GM18498 (cell line): ENCODE data around the gene HOXB7.

Source experiments
- ATAC-seq: cut with Tn5 transposase; IDR thresholded peaks from one replicate; pipeline ENCODE4 v1.9.1; 2021; ENCODE audit warnings: mild to moderate bottlenecking, moderate library complexity; ENCODE audit not compliant: unreplicated experiment

Gene HOXB7

DNA sequence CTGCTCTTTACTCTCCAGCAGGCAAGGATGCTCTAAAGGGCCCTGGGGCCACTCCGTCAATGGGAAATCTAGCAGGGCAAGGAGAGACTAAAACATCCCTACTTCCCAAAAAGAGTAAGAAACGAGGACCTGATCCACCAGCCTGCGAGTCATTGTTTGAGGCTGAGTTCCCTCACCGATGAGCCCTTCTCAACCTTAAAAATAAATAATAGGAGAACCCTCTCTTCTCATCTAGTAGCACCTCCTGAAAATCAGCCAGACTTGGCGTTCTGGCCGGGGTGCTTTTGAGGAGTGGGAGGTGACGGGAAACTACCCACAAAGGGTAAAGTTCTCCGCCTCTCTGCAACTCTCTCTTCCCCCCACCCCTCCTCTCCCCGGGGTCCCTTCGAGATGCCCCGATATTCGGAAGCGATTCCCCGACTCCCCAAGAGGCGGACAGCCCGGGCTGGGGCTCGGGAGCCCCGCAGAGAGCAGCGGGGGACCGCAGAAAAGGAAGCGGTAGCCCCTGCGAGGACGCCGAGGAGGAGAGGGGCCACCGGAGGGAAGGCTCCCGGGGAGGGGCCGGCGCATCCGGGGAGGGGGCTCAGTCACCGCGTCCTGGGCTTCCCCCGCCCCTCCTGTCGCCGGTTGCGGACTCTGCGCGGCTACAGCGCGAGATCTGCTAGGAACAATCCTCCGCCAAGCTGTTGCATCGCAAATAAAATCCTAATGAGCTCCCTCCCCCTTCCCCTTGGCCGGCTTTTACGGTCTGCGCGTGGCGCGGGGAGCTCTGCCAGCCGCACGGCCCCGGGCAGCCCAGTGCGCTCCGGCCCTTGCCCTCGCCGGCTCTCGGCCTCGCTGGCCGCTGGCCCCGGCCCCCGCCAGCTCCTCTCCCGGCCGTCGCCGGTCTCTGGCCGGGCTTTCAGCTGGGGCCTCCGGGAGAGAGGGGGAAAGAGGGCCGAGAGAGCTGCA lies 14.0 kb upstream of the HOXB7 start:
- ATAC-seq = no peak

DNA sequence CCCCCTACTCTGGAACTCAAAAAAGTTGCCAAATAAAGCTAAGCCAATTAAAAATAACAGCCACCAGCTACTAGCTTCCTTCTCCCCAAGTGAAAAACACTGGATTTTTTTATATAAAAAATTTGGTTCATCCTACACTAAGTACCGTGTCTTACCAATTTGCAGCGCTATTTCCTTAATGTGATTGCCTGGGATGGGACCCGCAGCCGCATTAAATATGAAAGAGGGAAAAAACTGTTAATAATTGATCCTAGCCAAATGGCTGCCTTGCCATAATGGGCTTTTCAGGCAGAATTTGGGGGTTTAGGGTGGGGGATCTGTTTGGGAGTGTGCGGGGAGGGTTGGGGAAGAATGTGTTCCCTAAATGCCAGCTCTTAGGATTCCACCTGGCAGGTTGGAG lies 13.3 kb upstream of the HOXB7 start:
- no peak for ATAC-seq

DNA sequence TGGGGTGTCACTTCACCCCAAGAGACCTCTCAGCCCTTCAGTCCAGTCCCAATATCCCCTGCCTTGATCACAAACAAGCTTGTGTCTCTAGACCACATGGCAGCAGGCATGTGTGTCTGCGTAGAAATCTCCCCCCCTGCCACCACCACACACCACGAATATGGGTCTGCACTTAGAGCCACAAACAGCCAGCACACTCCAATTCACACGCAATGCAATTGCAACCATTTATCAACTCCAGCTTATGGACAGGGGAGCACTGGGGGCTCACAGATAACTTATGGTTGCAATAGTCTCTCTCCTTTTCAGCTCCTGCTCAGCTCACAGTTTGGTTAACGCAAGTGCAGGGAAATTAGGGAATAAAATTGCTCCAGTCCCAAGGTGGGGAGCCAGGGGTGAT lies 12.8 kb upstream of the HOXB7 start:
- no peak for ATAC-seq

DNA sequence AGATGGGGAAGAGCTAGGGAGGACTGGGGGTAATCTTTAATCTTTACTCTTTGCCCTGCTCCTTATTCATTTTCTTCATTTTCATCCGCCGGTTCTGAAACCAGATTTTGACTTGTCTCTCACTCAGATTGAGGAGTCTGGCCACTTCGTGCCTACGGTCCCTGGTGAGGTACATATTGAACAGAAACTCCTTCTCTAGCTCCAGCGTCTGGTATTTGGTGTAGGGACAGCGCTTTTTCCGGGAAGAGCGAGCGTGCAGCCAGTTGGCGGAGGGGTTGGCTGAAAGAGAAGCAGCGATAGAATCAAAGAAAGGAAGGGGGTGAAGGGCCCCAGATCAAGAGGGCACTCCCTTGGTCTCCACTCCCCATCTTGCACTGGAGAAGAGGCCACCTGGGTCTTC lies 12.0 kb upstream of the HOXB7 start:
- ATAC-seq = no peak

DNA sequence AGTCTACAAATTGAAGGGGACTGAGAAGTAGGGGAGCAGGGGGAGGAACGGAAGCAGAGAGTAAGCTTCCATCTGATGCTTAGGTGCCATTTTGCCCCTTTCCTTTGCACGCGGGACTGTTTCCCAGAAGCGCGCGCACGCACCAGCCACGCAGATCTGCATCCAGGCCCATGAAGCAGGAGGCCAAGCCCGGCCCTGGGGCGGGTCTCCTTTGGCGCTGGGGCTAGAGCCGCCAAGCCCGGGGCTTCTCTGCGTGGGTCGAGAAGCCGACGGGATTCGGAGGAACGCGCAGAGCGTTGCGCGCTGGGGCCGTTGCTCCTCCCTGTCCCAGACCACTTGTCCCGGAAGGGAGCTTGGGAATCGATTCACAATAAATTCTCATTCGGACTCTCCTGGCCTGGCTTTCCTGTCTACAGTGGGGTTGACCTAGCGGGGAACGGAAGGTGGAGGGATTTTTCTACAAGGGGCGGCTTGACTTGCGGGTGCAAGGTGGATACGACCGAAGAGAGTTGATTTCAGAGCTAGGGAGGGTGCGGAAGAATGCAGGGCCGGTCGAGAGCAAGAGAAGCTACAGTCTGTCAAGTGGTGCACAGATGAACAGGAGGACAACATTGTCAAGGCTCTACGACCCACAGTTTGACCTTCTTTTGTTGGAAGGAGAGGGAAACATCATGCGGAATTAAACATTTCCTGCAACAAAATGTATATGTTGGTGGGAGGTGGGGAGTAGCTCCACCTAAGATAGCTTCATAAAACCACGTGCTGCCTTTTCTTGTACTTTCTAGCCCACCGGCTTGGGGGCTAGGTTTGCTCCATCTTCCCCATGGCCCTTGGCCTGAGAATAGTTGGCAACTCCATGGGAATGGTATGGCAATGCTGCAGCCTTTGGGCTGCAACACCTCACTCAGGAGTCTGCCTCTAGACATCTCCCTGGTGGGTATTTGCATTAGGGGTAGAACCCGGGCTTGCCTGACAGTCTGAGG lies 10.9 kb upstream of the HOXB7 start:
- no peak for ATAC-seq

DNA sequence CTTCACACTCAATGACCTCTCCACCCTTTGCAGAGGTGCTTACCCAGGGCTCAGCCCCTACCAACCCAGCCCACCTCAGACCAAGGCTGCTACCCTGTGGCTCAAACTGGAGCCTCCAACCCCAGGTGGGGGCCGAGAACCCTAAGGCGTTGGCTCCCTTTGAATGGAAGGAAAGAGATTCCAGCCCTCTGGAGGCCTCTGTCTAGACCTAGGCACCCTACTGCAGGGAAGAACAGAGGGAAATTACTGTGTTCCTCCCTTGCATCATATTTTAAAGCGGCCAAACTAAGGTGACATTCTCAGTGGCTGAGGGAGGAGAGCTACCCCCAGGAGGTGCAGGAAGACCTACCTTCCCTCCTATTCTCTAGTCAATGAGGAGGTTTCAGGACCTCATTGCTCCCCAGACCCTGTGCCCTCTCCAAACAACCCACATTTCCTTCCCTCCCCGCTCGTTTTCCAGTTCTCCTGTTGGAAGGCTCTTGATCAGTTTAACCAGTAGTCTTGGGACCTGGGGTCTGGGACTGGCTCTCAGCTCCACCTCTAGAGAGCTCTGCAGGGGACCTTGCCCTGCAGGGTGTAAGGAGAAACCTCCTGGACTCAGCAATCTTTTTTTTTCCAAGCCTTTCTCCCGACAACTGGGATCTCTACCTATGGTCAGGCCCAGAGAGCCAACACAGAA lies 9.8 kb upstream of the HOXB7 start:
- no peak for ATAC-seq

DNA sequence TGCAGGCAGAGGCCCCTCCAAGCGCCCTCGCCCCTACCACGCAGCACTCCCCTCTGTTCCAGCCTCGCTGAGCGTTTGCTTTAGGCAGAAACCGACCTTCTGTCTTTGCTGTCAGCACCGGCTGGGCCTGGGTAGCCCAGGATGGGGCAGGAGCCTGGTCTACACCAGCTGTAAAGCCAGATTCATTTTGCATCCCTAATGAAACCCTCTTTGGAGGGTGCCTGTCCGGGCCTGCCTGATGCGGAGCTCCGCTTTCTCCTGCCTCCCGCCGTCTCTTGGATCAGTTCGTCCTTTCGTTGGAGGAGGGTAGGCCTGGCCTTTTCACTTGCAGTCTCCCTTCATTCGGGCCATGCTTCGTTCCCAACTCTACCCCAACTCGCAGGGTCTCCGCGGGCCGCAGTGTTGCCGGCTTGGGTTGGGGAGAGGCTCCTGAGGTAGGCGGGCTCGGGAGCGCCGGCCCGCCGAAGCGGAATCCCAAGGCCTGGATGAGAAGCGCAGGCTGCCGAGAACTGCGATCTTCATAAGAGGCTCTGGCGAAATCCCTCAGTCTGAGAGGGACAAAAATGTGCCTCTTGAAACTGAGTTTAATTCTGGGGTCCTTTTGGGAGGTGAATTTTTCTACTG lies 9.1 kb upstream of the HOXB7 start:
- ATAC-seq = no peak

DNA sequence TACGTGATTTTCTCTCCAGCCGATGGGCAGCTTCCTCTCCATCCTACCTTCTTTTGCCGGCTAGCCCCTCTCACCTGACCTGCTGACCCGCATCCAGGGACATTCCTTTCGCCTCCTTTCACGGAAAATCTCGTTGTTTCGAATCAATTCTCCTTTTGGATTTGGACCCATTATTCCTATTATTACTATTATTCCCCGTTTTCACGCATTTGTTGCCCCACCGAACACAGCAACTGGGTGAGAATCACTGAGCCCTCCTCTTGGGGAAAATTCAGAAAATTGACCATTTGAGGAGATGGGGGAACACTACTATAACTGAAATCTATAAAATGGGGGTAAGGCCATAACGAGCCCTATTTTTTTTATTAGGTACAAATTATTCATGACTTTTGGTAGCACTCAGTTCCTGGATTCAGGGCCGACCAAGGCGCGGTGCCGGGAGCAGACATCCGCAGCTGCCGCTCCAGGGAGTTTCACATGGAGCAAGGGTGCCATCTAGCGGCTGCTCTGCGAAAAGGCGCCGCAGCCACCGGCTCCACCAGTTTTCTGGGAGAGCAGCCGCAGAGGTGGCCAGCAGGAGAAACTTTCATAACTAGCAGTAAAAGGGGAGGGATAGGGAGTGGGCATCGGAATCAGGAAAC lies 7.6 kb upstream of the HOXB7 start:
- ATAC-seq = no peak

DNA sequence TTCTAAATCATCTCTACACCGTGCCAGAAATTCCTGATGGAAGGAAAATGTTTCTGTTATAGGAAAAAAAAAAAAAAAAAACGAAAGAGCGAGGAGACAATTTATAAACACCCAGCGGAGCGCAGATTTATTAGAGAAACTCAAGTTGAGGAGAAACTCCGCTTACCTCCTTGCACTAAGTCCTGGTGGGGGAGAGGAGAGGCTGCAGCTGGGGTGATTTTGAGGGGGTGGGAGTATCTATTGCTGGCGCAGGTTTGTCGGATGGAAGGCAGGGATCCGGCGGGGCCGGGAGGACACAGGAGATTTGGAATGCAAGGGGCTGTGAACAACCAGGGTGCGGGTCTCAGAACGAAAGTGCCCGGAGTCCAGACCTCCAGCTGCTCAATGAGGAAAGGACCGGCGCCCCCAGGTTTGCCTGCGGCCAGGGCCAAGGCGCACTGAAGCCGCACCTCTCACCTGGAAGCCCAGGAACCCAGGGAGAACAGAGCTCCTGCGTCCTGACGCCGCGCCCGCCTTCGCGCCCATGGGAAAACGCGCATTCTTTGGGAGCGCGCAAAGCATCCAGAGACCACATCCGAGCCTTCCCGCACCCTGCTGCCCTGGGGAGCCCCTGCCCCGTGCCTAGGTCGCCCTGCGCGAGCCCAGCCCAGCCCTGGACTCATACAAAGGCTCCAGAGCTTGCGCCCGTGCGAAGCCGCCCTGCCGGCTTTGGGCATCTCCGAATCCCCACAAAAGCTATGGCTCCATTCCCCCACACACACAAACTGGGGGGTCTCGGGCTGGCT lies 6.8 kb upstream of the HOXB7 start:
- no peak for ATAC-seq

DNA sequence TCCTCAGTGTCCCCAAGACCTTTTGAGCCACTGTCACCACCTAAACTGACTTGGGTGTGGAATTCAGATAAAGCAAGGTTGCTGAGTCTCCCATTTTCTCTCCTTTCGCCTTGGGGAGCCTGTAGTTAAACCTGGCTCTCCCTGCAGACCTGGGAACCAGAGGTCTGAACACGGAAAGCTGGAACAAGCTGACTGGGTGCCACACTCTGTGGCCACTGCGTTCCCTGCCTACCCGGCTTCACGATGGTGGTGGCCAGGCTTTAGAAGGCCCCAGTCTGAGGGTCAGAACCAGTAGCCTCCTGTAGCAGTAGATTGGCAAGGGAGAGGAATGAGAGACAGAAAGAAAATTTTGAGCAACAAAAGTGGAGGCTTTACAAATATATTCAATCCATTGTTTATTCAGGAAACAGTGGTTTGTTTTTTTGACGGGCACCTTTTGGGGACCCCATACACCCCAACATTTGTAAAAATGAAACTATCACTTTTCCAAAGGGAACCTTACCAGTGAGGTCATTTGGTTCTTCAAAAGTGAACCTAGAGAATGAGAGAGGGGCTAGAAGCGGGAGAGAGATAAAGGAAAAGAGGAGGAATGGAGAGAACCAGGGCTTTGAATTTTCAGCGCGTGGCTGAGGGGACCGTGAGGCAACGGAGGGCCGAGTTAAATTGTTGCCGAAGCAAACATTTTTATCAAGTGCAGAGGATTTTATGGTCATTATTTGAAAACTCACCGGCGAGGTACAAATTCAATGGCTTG lies 6.1 kb upstream of the HOXB7 start:
- no peak for ATAC-seq

DNA sequence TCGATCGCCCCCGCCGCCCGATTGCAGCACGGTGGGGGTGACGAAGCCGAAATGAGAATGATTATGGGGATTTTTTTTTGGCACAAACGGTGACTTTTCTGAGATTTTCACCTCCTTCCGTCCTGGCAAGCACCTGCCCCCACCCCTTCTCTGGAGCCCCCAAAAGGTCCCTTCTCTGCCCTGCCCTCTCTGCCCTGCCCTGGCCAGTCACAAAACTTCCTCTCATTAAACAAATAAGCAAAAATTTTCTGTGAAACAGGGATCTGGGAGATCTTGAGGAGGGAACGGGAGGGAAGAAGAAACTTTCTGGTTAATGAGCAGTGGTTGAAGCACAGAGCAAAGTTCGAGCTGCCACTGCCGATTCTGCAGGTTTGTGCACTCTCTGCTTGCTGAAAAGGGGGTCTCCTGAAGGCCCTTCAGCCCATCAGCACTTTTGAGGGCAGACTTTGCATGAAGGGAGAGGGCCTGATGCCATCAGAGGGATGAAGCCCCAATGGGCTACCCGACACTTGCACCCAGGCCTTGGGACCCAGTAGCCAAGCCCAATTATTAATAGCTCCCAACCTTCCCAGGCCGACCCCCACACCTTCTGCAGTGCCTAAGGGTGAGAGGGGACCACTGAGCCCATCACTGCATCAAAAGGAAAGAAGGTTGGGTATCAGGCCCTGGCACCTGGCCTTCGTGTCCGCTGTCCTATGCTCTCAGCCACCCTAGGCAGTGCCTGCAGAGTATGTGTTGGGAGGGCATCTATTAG lies 5.3 kb upstream of the HOXB7 start:
- ATAC-seq = no peak

DNA sequence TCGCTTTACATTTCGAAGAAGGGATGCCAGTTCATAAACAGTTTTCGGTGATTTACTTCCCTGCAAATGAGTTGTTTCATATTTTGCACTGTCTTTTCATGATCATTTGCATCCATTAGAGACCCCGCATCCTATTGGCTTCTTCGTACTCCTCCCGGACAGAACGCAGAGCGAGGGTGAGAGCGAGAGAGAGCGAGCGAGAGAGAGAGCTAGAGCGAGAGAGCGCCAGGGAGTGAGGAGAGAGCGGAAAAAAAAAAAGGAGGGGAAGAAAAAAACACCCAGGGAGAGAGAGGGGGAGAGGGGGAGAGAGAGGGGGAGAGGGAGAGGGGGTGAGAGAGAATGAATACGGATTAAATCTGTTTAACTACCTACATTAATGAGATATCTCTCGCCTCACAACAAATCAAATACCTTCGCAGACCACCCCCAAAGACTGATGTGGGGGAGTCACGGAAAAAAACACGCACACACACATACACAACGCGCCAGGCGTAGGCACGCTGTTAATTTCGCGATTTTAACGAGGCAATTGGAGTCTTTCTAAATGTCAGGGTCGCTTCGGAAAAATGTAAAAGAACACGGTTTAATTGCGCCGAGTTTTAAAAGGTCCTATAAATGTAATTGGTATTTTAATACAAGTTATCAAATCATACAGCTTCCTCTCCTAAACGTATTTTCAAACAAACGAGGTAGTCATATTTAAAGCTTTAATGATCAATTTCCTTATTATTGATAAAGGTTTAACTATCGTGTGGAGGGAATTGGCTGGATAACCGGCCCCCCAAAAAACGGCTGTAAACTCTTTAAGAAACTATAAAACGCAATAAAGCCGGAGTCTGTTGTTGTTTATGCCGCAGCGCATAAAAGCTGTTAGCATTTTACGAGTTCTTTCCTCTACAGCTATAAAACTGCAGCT lies 4.5 kb upstream of the HOXB7 start, which contains the start of gene HOXB8:
Gene HOXB8, minus strand, starts transcription at position 246 of the 916 bp plus-strand sequence. CDS start 588 bp downstream, outside the sequence.
- ATAC-seq = no peak

DNA sequence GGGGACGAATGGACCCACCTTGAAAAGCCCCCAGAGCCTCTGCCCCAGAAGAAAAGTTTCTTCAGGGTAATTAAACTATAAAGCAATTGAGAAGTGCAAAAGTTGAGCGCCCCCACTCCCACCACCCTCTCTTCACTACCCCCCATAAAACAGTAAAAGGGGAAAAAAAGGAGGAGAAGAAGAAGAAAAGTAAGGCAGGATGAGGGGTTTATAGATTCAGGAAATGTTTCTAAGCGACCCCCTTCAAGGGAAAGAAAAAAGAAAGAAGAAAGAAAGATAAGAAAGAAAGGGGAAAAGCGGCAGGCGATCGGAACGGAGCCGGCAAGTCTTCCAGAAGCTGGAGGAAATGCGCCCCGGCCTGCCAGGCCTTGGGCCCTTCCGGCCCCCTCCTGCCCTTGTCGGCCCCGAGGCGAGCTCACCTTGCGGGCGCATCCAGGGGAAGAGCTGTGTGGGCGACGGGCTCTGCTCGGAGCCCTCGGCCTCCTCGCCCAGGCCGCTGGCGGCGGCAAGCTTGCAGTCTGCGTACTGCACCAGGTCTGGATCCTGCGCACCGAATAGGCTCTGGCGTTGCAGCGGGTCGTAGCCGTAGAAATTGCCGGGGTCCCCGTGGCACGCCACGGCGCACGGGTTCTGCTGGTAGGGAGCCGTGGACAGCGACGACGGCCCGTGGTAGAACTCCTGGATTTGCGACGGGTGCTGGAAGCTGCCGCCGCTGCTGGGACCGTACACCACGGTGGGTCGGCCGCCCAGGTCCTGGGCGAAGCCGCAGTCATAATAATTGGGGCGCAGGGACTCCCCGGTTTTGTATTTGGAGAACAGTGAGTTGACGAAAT lies 3.3 kb upstream of the HOXB7 start:
- no peak for ATAC-seq

DNA sequence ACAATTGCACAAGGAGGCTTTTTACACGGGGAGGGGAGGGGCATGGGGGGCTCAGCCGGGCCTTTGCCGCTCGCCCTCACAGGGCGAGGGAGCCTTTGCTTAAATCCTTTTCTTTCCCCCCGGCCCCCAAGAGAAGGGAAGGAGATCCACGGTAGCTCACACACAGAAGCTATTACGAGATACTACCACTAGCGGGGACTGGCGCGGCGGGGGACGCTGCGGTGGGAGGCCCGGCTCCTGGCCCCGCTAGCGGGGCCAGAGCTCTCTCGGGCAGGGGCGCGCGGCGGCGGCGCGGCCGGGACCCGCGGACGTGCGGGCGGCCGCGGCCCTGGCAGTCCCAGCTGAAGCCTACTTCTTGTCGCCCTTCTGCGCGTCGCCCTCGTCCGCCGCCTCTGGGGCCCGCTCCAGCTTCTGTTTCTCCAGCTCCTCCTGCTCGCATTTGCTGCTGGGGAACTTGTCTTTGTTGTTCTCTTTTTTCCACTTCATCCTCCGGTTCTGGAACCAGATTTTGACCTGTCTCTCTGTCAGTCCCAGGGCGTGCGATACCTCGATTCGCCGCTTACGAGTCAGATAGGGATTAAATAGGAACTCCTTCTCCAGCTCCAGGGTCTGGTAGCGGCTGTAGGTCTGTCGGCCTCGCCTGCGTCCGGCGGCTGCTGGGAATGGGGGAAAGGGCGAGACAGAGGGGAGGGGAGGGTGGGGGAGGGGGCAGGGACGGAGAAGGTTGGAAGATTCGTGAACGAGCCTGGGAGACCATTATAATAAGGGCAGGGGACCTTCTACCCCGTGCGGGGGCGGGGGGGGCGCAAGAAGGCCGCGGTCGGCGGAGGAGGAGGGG lies 2.3 kb upstream of the HOXB7 start:
- peak; percentile 47 for ATAC-seq

DNA sequence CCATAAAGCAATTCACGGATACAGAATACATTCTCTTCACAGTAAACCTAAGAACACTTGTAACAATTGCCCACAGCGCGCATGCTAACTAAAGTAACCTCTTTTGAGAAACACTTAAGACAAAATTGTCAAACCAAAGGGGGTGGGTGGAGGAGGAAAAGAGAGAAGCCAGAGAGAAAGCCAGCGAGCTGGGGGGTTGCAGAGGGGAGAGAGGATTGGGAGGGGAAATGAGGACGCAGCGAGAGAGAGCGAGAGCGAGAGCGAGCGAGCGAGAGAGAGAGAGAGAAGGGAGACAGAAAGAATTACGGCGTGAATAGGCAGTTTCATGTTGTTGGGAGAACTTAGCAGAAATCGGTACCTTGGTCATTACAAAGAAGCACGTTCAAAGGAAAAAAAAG lies 1.6 kb upstream of the HOXB7 start:
- ATAC-seq = no peak
